ENCODE measurements around the gene CDH4. TPM values are rescaled to one million over a fixed set of nuclear protein-coding genes. Genes with fewer than 3 reads are reported as not detected.

CDH4 gene
- total and polyA plus RNA-seq, 2 of the 8 experiments (the other 6 are each of a cell fraction or from before 2014, with no cell fraction given), result 4.3 to 7.9 TPM

DNA sequence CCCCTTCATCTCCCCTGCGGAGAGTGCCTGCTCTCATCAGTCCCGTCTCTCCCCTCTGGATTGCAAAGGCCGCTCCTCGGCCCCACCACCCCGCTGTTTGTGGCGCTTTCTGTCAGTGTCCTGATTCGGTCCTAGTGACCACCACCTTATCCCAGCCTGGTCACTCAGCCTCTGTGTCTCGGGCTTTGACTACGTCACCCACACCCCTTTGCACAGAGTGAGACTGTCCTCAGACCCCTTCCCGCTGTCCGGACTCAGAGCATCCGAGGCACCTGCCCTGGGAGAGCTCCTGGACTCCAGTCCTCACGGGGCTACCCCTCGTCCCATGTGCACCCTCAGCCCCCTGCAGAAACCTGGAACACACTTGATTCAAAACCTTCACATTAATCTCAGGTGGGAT is 433.4 kb downstream of the CDH4 start:
- no peak overlapping the region for H4K8ac ChIP-seq (ENCODE audit: extremely low read depth, insufficient read depth, low read length)
- H2BK15ac ChIP-seq (ENCODE audit: low read length), result no peak overlapping the region
- no peak for FAIRE-seq
- 0 out of 7 replicates have a peak, but pooled peaks cover 0 to 5% (median 0%) of the 10 kb centered on the region in 4 experiments for H3K4me1 ChIP-seq (replicated peaks in 1 of 4; ENCODE audit: control insufficient read depth in 3 of 4, insufficient read depth in 4 of 4, low read length in 3 of 4)
- H4K5ac ChIP-seq (ENCODE audit: insufficient read length, low read depth, low read length), result no peak overlapping the region
- no peak for DNase-seq (ENCODE audit: low read depth in 1 of 2, low spot score in 2 of 2)
- H2BK20ac ChIP-seq (ENCODE audit: low read length), result no peak overlapping the region
- no peak overlapping the region for H2AFZ ChIP-seq (ENCODE audit: low read length)
- H3K4me3 ChIP-seq (ENCODE audit: extremely low read depth in 1 of 4, insufficient read depth in 2 of 4, low read depth in 3 of 4, low read length in 4 of 4), result no peak overlapping the region
- no peak overlapping the region for H2AK5ac ChIP-seq (ENCODE audit: low read depth, low read length)
- H2BK12ac ChIP-seq (ENCODE audit: low read depth, low read length), result no peak overlapping the region
- no peak overlapping the region for H3K4me2 ChIP-seq (ENCODE audit: insufficient read depth in 1 of 2, low read depth in 2 of 2, low read length in 2 of 2)
- H3K18ac ChIP-seq (ENCODE audit: extremely low read depth, low read length), result no peak overlapping the region
- H3K9me3 ChIP-seq (ENCODE audit: insufficient read depth in 2 of 2, low read depth in 1 of 2, low read length in 1 of 2), result no peaks in the 10 kb centered on the region
- peaks cover 0 to 11% of the 10 kb centered on the region in 2 experiments for H4K20me1 ChIP-seq (replicated peaks in 1 of 2; ENCODE audit: control insufficient read depth in 1 of 2, insufficient read depth in 2 of 2, low read length in 2 of 2)
- no peak overlapping the region for H2BK120ac ChIP-seq (replicated peaks; ENCODE audit: low read depth, low read length)
- no peak overlapping the region for H4K91ac ChIP-seq (replicated peaks; ENCODE audit: insufficient read length, low read length)
- H3K27ac ChIP-seq (ENCODE audit: low read depth, low read length), result no peak overlapping the region
- H3K23me2 ChIP-seq (ENCODE audit: low read depth, low read length), result peaks cover 10% of the 10 kb centered on the region
- no peak overlapping the region for H3K23ac ChIP-seq (ENCODE audit: insufficient read length)
- no peak overlapping the region for H3K4ac ChIP-seq (replicated peaks; ENCODE audit: insufficient read length, low read depth, low read length)
- H3K9ac ChIP-seq (replicated peaks in 1 of 4; ENCODE audit: extremely low read depth in 1 of 4, low read depth in 3 of 4, low read length in 3 of 4), result no peak overlapping the region
- no peak for TF ChIP-seq SAP30 (IDR thresholded peaks at IDR 0.05; ENCODE audit: insufficient read depth, insufficient replicate concordance, low read length)
- H3K36me3 ChIP-seq (ENCODE audit: control insufficient read depth in 2 of 4, insufficient read depth in 4 of 4, low read length in 3 of 4), result no peaks in the 10 kb centered on the region
- H3K27me3 ChIP-seq (replicated peaks in 1 of 4; ENCODE audit: control insufficient read depth in 3 of 4, extremely low read depth in 1 of 4, insufficient read depth in 3 of 4, low read length in 3 of 4), result peaks cover 0 to 6% (median under 1%) of the 10 kb centered on the region in 4 experiments; a peak in 5 of 7 replicates
- no peaks in the 10 kb centered on the region for H3K79me1 ChIP-seq (ENCODE audit: low read depth, low read length)
- H3K56ac ChIP-seq (replicated peaks; ENCODE audit: insufficient read length, low read depth, low read length), result no peak overlapping the region
- CTCF ChIA-PET (ENCODE audit: partially characterized antibody), result interaction anchor here (0.7 kb wide), 1 partner anchor 13 kb away, joined by 3 read pairs; no protein-coding TSS in a partner anchor
- POLR2A ChIA-PET (ENCODE audit: partially characterized antibody), result interaction anchor here (0.9 kb wide), 1 partner anchor 11 kb away, joined by 3 read pairs; no protein-coding TSS in a partner anchor
- no peaks in the 10 kb centered on the region for H3K79me2 ChIP-seq (ENCODE audit: control insufficient read depth in 1 of 2, insufficient read depth in 2 of 2, low read length in 2 of 2)
- 92% methylated on average over 14 of the region's 14 CpGs; no CpG with 5 or more reads in 1 of the 2 experiments for WGBS, 2 experiments (ENCODE audit: extremely low coverage in 1 of 2, insufficient coverage in 1 of 2, insufficient read length in 1 of 2, insufficient replicate concordance in 2 of 2, low coverage in 1 of 2, low lambda C conversion rate in 2 of 2, missing lambda C conversion rate in 1 of 2)
- H3K14ac ChIP-seq (ENCODE audit: insufficient read length), result no peak overlapping the region
- H2BK5ac ChIP-seq (ENCODE audit: low read depth, low read length), result no peak overlapping the region

All from H1 (cell line).